EL (cell line): Measurements from ENCODE around the gene TSC1.

Source experiments
- DNase-seq: peaks from one replicate; pipeline ENCODE4 v3.0.0-alpha.2; 2016

The TSC1 gene

DNA sequence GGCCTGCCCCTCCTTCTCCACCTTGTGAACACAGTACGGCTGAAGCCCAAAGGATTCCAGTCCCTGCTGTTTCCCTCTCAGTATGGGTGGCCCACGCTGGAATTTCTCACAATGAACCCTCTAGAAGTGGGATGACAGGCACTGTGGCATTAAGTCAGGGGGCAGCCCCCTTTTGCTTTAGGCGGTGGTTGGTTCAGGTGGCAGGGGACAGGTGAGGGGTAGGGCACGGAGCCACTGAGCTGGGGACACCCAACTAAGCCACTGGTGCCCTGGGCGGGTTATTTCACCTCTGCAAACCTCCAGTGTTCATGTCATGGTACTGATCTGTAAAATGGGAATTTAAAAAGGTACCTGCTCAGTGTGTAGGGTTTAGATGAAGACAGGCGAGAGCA, 58.1 kb downstream of the TSC1 start:
- DNase-seq = no peak

GRCh38 chr9:132885720-132886333, 58.6 kb downstream of the TSC1 start:
- no peak for DNase-seq

DNA sequence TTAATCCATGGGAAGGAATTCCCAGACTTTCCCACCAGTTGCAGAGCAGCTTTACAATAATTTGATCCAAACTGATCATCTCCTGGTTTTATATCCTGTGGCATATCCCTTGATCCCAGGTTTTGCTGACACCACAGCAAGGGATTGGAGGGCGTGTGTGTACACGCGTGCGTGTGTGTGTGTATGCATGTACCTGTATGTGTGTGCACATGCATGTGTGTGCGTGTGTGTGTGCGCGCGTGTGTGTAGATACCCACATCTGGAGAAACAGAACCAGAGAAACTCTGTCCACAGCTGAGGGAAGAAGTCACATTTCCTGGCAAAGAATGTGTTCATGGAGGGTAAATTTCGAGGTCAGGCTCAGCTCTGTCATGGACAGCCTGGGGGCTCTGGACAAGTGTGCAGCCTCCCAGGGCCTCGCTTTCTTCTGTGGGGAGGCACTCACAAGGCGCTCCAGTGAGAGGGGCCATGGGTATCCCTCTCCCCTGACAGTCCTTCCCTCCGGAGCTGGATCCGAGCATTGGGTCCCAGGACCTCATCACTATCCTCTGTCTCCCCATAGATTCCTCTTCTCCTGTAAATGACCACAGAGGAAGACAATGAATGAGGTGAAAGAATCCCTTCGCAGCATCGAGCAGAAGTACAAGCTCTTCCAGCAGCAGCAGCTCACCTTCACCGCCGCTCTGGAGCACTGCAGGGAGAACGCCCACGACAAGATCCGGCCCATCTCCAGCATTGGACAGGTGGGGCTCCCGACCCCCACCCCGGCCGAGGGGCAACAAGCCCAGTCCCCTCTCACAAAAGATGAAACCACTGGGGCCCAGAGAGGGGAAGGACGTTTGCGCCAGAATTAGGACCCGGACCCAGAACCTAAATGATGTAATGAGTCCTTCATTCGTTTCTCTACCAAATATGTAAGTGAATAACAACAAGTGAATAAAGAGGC, 60.8 kb downstream of the TSC1 start:
- no peak for DNase-seq

DNA sequence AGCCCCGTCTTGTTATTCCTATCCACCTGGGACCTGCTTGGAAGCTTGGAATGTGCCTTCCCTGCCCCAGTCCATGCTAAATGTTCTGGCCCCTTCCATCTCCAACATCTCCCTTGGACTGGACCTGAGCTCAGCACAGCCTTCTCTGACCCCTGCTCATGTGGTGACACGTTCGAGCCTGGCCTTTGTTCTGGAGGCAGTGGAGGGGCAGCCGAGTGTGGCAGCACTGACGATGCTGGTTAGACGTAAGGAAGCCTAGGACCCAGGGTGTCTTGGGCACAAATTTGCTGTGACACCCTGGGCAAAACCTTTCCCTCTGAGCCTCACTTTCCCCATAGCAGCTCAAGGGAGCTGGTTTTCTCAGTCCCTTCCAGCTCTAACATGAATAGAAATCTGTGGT, 61.8 kb downstream of the TSC1 start:
- DNase-seq = no peak

DNA sequence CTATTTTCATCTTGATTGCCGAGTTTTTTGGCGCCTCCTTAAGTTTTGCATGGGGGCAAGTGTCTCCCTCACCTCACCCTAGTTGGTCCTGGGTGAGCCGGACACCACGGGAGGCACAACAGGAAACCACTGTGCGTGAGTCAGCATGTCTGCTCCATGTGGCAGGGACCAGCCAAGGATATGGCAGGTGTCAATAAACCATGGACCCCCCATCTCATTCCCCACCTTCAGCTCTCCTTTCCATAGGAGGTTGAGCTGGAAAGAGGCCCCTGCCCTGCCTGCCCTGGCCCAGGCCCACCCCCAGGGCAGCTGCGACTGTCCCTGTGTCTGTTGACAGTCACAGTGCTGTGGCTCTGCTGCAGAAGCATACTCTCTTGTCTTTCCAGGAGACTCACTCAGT, 62.6 kb downstream of the TSC1 start:
- no peak for DNase-seq

DNA sequence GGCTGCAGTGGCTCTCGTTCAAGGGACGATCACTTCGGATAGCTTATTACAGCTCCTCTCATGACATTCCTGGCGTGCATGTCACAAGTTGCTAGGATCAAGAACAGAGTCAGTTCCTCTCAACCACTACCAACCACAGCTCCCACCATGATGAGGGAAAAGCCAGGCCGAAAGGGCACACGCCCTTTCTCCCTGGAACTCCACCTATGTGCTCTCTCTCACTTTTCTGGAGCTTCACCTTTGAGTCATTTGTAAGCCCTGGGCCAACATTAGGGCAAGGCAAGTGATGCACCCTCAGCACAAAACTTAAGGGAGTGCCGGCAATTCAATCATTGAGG, 64.1 kb downstream of the TSC1 start:
- no peak for DNase-seq

DNA sequence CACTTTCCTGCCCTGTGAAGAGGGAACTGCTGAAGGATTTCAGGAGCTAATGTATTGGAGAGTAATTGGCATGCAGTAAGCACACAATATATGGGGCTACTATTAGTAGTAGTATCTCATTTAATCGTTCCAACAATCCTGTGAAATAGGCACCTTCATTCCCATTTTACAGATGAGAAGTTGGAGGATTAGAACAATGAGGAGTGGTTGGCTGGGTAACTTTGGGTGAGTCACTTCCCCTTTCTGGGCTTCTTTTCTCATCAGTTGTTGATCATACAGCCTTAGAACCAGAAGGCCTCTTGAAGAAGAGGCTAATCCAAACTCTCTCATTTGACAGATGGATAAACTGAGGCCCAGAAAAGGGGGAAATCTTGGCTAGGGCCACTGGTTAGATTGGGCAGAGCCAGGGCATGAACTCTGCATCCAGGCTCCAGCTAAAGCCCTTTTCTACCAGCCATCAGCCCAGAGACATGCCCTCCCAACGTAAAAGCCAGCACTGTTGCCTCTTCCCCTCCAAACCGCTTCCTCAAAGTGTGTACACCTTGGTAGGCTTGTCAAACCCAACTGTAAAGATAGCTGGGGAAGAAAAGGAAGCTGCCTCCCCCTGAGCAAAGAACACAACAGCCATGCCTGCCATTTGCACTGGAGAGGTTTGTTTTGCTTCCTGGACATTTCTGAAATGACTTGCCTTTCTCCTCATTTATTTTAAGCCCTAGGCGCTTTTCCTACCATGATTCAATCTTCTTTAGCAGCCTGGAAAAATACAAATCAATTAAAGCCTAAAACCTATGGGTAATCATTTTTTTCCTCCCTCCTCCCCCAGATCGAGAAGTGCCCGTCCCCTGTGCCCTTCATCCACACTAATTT, 64.7 kb downstream of the TSC1 start:
- no peak for DNase-seq

DNA sequence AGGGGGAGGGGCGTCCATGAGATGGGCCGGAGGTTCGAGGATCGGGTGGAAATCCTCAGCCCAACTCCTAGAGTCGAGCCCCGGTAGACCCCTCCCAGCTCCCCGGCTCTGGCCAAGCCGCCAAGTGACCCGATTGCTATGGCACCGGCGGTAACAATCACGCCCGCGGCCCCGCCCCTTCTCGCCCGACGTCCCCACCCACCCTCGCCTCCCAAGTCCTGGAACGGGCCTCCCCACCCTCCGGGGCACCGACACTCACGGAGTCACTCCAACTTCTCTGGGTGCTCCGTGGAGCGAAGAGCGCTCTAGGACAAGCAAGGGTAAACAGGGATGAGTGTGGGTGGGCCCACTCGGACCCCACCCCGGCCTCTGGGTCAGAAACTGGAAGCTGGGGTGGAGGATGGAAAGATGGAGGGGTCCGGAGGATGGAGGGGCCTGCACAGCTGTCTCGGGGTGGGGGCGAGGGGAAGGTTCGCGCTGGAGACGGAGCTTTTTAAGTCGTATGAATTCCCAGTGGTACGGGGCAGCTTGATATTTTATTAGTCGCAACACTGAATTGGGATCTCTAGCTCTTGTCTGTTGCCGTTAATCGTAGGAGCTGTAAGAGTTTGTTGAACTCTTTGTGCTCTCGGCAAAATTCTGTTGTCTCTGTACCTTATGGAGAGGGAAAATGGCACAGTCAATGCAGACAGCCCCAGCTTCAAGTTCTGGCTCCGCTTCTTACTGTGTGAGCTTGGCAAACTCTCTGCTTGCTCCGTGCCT, 65.5 kb downstream of the TSC1 start, which contains the start of gene SPACA9:
TSS of gene SPACA9 (plus strand) at position 204 of the 762 bp plus-strand sequence. CDS start 5,050 bp downstream, outside the sequence.
- DNase-seq = peak; percentile 62

GRCh38 chr9:132877824-132878694, 66.4 kb downstream of the TSC1 start, which contains the start of gene AK8:
Gene AK8 (minus strand): TSS chr9:132878284. CDS start chr9:132878255, 29 bp downstream.
- peak; percentile 70 for DNase-seq

DNA sequence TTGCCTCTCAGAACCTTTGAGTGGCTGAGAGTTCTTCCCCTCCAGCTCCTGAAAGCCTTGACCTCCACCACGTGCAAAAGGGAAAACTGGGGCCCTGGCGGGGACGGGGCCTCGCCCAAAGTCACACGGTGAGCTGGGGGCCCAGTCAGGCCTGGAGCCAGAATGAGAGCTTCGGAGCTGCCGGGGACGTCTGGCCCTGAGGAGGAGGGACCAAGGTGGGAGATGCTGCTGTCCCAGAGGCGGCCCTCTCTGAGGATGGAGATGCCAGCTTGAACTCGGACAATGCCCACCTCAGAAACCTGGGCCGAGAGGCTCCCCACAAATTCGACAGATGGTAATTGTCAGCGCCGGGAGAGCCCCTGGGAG, 67.0 kb downstream of the TSC1 start:
- DNase-seq = no peak

DNA sequence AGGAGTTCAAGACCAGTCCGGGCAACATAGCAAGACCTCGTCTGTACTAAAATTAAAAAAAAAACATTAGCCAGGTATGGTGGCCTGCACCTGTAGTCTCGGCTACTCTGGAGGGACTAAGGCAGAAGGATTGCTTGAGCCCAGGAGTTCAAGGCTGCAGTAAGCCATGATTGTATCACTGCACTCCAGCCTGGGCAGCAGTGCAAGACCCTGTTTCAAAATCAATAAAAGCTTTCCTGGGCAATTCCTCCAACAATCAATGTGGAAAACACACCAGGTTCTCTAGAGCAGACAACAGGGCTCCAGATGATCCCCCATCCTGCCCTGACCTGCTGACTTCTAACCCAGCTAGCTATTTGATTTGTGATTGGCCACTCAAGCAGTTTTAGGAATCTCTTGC, 67.6 kb downstream of the TSC1 start:
- DNase-seq = no peak

DNA sequence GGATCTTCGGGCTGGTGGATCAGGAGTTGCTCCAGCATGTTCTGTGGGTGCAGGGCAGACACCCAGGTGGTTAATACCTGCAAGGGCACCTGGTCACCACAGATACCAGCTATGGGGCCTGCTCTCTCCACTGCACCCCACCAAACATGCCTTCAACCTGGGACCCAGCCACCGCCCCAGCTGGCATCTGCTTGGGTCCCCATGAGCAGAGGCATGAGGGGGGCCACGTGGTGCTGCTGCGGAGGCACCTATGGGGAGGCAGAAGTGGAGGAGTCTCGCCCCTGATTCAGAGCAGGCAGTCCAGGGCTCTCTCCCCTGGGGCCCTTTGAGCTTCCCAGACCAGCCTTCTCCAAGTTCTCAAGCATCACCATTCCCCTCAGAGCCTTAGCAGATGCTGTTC, 69.3 kb downstream of the TSC1 start:
- no peak for DNase-seq

DNA sequence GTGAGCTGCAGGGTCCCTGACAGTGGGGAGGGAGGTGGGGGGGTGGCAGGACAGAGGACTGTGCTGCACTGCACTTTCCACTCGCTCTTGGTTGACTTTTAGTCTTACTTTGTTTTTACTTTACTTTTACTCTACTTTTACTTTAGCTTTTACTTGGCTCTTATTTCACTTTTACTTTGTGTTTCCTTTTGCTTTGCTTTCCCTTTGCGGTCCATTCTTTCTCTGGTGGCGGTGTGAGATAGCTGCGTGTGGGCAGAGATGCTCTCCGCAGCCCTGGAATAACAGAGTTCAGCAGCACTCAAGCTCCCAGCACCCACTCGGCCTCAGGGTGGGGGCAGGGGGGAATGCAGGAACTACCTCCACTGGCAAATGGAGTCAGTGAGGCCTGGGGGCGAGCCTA, 71.0 kb downstream of the TSC1 start:
- DNase-seq = no peak

DNA sequence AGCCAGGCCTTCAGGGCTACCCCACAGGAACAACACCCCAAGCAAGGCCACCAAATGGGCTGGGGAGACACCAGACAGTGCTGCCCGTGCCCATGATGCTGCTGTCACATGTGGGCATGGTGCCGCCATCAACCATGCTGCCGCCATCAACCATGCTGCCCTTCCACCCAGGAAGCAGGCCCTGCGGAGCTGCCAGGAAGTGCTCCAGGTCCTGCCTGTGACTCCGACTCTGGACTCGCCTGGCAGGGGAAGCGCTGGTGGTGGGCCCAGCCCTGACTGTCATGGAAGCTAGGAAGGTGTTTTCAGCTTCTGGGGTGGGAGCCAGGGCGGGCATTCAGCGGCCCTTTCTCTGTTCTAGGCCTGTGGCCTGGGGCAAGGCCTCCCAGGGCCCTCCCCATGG, 75.2 kb downstream of the TSC1 start:
- no peak for DNase-seq

DNA sequence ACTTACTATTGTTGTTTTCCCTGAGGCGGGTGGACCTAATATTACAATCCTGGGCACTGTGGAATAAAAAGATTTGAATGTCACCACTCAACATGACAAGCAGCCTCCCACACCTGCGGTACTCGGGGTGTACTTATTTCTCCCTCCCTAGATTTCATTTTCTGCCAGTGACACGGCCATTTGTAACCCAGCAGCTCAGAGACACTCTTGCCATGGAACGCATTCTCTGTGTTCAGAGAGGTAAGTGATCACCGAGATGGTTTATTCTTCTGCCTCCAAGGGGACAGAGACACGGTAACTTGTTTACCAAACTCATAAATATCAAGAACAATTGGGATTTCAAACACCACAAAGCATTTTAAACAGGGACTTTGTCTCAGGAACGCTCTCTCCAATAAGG, 77.5 kb downstream of the TSC1 start:
- DNase-seq = no peak

DNA sequence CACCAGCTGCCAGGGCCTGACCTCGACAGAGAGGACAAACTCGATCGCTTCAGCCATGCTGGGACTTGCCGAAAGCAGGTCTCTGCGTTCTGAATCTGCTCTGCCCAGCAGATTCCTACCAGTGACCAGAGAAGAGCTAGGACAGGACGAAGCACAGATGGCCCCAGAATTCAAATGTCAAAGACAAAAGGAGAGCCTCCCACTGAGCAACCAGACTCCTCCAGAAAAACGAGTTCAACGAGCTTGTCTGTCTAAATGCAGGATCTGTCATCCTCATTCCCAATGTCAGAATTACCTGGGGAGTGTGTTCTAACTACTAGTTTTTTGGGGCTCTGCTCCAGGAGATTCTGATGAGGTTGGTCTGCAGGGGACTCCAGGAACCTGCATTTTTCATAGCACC, 79.7 kb downstream of the TSC1 start:
- DNase-seq = no peak

GRCh38 chr9:132864277-132864676, 80.1 kb downstream of the TSC1 start:
- DNase-seq = no peak

- DNase-seq = no peak
Measured at GRCh38 chr9:132863096-132863495, 81.3 kb downstream of the TSC1 start.

GRCh38 chr9:132862533-132862932, 81.9 kb downstream of the TSC1 start:
- no peak for DNase-seq

DNA sequence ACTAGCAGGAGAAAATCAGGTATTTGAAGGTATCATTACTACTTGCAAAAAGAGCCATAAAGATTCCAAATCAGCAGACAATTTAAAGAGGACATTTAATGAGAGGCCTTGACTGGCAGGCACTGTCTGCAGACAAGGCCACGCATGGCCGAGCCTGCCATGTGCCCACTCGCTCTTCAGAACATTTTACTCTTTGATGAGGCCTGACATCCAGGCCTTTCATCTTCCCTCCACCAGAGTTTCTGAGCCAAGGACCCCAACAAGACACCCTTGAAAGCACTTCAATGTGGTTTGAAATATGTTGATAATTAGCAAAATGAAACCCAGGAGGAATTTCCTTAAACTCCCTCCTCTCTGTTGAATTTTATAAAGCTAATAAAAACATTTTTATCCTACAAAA, 82.8 kb downstream of the TSC1 start:
- no peak for DNase-seq

DNA sequence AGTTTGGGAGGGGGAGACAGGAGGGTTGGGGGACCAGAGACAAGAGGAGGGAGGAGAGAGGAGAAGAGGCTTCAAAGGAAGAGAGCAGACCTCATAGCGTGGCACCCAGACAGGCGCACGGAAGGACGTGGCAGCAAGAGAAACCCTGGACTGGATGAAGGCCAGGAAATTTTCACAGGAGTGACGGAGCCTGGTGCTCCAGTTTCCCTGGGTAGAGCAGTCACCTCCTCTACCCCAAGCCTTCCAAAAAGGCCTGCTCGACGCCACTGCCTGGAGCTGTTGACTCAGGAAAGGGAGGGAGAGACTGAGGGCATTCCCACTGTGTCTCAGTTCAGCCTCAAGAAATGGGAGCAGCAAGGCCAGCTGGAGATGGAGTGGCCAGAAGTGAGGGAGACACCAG, 85.7 kb downstream of the TSC1 start:
- DNase-seq = no peak
